A549 (cell line): ENCODE measurements around the gene GSE1. TPM values are rescaled to one million over a fixed set of nuclear protein-coding genes. Genes with fewer than 3 reads are reported as not detected.

Source experiments
- ATAC-seq, 2 experiments: fragments of 200-7000 bp in 1 of 2; fragments of >200 bp in 1 of 2; cut with Nextera tagmentation in 1 of 2; cut with Tn5 transposase in 1 of 2; 3 replicates each; pipeline versions ENCODE4 v1.8.0 to v1.9.1; 2018 to 2020; ENCODE audit warnings: mild to moderate bottlenecking in 1 of 2, moderate library complexity in 1 of 2
- CTCF ChIA-PET: fragments of 300-600 bp; sonication (Branson Sonifier 250); formaldehyde crosslinking; extraction: SDS; loops from one replicate; lab custom pipeline; 2021; ENCODE audit warnings: antibody characterized with exemption, inconsistent platforms; lab: Yijun Ruan, JAX
- POLR2A ChIA-PET: fragments of 350-600 bp; formaldehyde crosslinking; extraction: SDS; loops from one replicate; lab custom pipeline; 2021; ENCODE audit warnings: antibody characterized with exemption, inconsistent platforms; lab: Yijun Ruan, JAX
- DNase-seq, 2 experiments: peaks; one replicate each; pipeline versions ENCODE4 v3.0.0 to v3.0.0-alpha.2; 2011 to 2016; ENCODE audit warnings: low read depth in 1 of 2, low spot score in 1 of 2
- FAIRE-seq: peaks from 2 replicates; lab custom pipeline; 2011; peaks lifted over from hg19 to GRCh38; lab: Jason Lieb, UNC
- H3K27ac ChIP-seq, 2 experiments: fragments of >200 bp; sonication (Bioruptor Twin); formaldehyde crosslinking; 3 replicates each; pipeline ENCODE4 v1.5.1; 2016 to 2017
- H3K4me1 ChIP-seq: fragments of >200 bp; sonication (Bioruptor Twin); formaldehyde crosslinking; 3 replicates; pipeline ENCODE4 v1.6.1; 2016
- H3K4me2 ChIP-seq: fragments of >200 bp; sonication (Bioruptor Twin); formaldehyde crosslinking; 3 replicates; pipeline ENCODE4 v1.6.1; 2016
- H3K4me3 ChIP-seq: fragments of >200 bp; sonication (Bioruptor Twin); formaldehyde crosslinking; 3 replicates; pipeline ENCODE4 v1.5.1; 2016
- H3K9me3 ChIP-seq: fragments of >200 bp; sonication (Bioruptor Twin); formaldehyde crosslinking; 3 replicates; pipeline ENCODE4 v1.6.1; 2016
- CEBPB ChIP-seq, 2 experiments: fragments of >200 bp in 1 of 2; sonication (Bioruptor Twin) in 1 of 2; formaldehyde crosslinking in 1 of 2; IDR thresholded peaks; 2 replicates each; pipeline ENCODE4 v1.6.1; 2012 to 2016
- CTCF ChIP-seq: fragments of >200 bp; sonication (Bioruptor Twin); formaldehyde crosslinking; IDR thresholded peaks from 3 replicates; pipeline ENCODE4 v1.5.1; 2016
- ESRRA ChIP-seq: fragments of 150-350 bp; IDR thresholded peaks from 2 replicates; pipeline ENCODE4 v1.6.1; 2014; ENCODE audit warnings: mild to moderate bottlenecking, low read length, borderline replicate concordance
- FOSB ChIP-seq: fragments of 250-450 bp; sonication (Bioruptor Pico); IDR thresholded peaks from 2 replicates; pipeline ENCODE4 v1.5.0; 2020; ENCODE audit warnings: mild to moderate bottlenecking, moderate library complexity
- FOXS1 ChIP-seq: fragments of 250-450 bp; sonication (Bioruptor Pico); IDR thresholded peaks from 2 replicates; pipeline ENCODE4 v1.5.0; 2020; ENCODE audit warnings: mild to moderate bottlenecking, moderate library complexity
- GATA3 ChIP-seq: IDR thresholded peaks from 2 replicates; pipeline ENCODE4 v1.6.1; 2012; ENCODE audit warnings: borderline replicate concordance
- HES2 ChIP-seq: fragments of >200 bp; sonication (Bioruptor Twin); formaldehyde crosslinking; IDR thresholded peaks from 2 replicates; pipeline ENCODE4 v1.6.1; 2016
- HOXA7 ChIP-seq: fragments of 250-450 bp; sonication (Bioruptor Pico); IDR thresholded peaks from 2 replicates; pipeline ENCODE4 v1.5.0; 2020; ENCODE audit warnings: mild to moderate bottlenecking, moderate library complexity
- HOXB5 ChIP-seq: fragments of 250-450 bp; sonication (Bioruptor Pico); IDR thresholded peaks from 2 replicates; pipeline ENCODE4 v1.5.0; 2020; ENCODE audit warnings: mild to moderate bottlenecking, moderate library complexity
- KDM5A ChIP-seq: fragments of 200-600 bp; sonication (generic); IDR thresholded peaks from 2 replicates; pipeline ENCODE4 v1.6.1; 2016; ENCODE audit warnings: antibody characterized with exemption, mild to moderate bottlenecking
- NPAS2 ChIP-seq: fragments of 250-450 bp; sonication (Bioruptor Pico); IDR thresholded peaks from 2 replicates; pipeline ENCODE4 v1.8.0; 2022; ENCODE audit warnings: mild to moderate bottlenecking, moderate library complexity, borderline replicate concordance
- POLR2A ChIP-seq: IDR thresholded peaks from 2 replicates; pipeline ENCODE4 v1.6.1; 2012; ENCODE audit warnings: mild to moderate bottlenecking, low read length
- RAD21 ChIP-seq, 2 experiments: fragments of >200 bp in 1 of 2; sonication (Bioruptor Twin) in 1 of 2; formaldehyde crosslinking in 1 of 2; IDR thresholded peaks in 1 of 2; conservative IDR thresholded peaks in 1 of 2; 2 replicates in 1 of 2; 3 replicates in 1 of 2; pipeline ENCODE4 v1.6.1; 2012 to 2018; ENCODE audit warnings: inconsistent platforms in 1 of 2
- SMC3 ChIP-seq: fragments of >200 bp; sonication (Bioruptor Twin); formaldehyde crosslinking; IDR thresholded peaks from 3 replicates; pipeline ENCODE4 v1.6.1; 2018; ENCODE audit warnings: inconsistent platforms
- ZFP36 ChIP-seq: fragments of 450-650 bp; IDR thresholded peaks from 2 replicates; pipeline ENCODE4 v1.6.1; 2014; ENCODE audit warnings: borderline replicate concordance; ENCODE audit not compliant: partially characterized antibody
- WGBS: methylation state at CpG from one replicate; pipeline ENCODE4 v1.1.6; 2017; ENCODE audit errors: missing lambda C conversion rate; 5-methylcytosine and 5-hydroxymethylcytosine counted together
- polyA plus RNA-seq, 4 experiments: library from polyadenylated mRNA; depleted of rRNA in 3 of 4; stranded (reverse); fragments of >200 nt; fragmentation: RNase III in 1 of 4; extraction: RNeasy Plus Mini Kit Qiagen cat#74134 plus additional on column Dnase treatment in 1 of 4; gene quantifications; 2 replicates in 3 of 4; 3 replicates in 1 of 4; pipeline ENCODE4 v1.2.3, GENCODE V29; 2011 to 2017
- TF ChIP-seq, protein P1 (sequence below): IDR thresholded peaks from 2 replicates; pipeline ENCODE4 v1.6.1; 2012; ENCODE audit warnings: low read depth, borderline replicate concordance

The GSE1 gene
- polyA plus RNA-seq, 2 of the 4 experiments (the other 2 are of a cell fraction): 20.7 to 24.3 TPM

DNA sequence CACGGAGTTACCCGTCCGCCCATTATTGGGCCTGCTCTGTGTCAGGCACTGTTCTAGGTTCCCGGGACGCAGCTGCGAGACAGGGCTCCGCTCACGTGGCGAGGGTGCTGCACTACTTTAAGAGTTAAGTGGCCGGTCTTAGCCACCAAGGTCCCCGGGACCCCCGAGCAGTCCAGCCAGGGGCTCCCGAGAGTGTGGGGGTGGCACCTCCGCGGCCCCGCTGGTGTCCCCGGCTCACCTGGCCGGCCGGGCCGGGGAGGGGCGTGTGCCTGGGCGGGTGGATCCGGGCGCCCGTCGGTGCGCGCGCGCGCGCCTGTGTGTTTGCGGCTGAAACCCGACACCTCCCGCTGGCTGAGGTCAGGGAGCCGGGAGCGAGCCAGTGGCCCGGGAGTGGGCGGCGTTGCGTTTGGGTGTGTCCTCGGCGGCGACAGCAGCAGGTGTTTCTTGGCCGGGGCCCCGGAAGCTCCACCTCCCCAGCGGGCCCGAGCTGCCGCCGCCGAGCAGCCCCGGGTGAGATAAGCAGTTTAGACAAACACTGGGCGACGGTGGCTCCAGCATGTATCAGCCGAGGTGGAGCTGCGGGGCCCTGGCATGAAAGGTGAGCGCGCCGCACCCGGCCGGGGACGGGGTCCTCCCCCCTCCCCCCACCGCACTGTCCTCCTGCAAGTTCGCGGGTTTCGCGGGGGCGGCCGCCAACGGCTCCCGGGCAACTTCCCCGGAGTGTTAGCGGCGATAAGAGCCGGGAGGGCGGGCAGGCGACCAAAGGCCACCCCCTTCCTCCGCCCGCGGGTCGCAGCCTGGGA is at the start of gene GSE1 (continued):
- TF ChIP-seq FOSB (CRISPR knock-in tag) (no peak; the same call in none of the 2 replicates), RAD21 (conservative IDR thresholded peaks at IDR 0.05 in 1 of 2, IDR thresholded peaks at IDR 0.05 in 1 of 2) (no peak), CEBPB (IDR thresholded peaks at IDR 0.05) (no peak), FOXS1 (no peak), HOXA7 (CRISPR knock-in tag) (peak; percentile 91; the same call in 1 of the 2 replicates), HES2 (no peak), HOXB5 (CRISPR knock-in tag) (0 out of 2 replicates have a peak, but pooled peaks have one; percentile 36), GATA3 (0 out of 2 replicates have a peak, but pooled peaks have one; percentile 16), ESRRA (no peak)
- TF ChIP-seq, all 56 proteins: peak for 13

GRCh38 chr16:85563515-85564276 is 49.4 kb upstream of the GSE1 start:
- FAIRE-seq (no peak), ATAC-seq (peak; percentile 60 to 81; a peak in 4 of 6 replicates), DNase-seq (peak in 1 of 2 experiments; percentile 51)
- TF ChIP-seq RAD21 (conservative IDR thresholded peaks at IDR 0.05 in 1 of 2, IDR thresholded peaks at IDR 0.05 in 1 of 2) (peak; percentile 46 to 57; a peak in 3 of 5 replicates), ZFP36 (peak; percentile 98), HOXB5 (CRISPR knock-in tag) (no peak), KDM5A (no peak), NPAS2 (CRISPR knock-in tag) (no peak), CTCF (0 out of 3 replicates have a peak, but pooled peaks have one; percentile 11)
- TF ChIP-seq, protein P1, sequence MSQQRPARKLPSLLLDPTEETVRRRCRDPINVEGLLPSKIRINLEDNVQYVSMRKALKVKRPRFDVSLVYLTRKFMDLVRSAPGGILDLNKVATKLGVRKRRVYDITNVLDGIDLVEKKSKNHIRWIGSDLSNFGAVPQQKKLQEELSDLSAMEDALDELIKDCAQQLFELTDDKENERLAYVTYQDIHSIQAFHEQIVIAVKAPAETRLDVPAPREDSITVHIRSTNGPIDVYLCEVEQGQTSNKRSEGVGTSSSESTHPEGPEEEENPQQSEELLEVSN: no peak
- ChIA-PET CTCF (interaction anchor here (0.6 to 7.1 kb wide), 45 partner anchors 10 to 197 kb away, joined by 3 to 55 read pairs (median 5); partner anchors contain the start of gene GSE1), POLR2A (interaction anchor here (0.7 to 1.2 kb wide), 4 partner anchors 9 to 50 kb away, joined by 3 to 6 read pairs (median 3); partner anchors contain the start of gene GSE1)
- peak overlapping the region; percentile 14 to 73; a peak in 4 of 6 replicates for H3K27ac ChIP-seq
- no peak overlapping the region for H3K4me3 ChIP-seq
- peak overlapping the region; percentile 45; the same call in 2 of the 3 replicates for H3K4me2 ChIP-seq
- no peaks in the 10 kb centered on the region for H3K9me3 ChIP-seq
- peaks cover 20% of the 10 kb centered on the region for H3K4me1 ChIP-seq
- WGBS: 78% methylated on average over 6 of the region's 19 CpGs

GRCh38 chr16:85564277-85565051 is 48.7 kb upstream of the GSE1 start:
- ChIA-PET POLR2A (interaction anchor here (1.2 kb wide), 1 partner anchor 50 kb away, joined by 3 read pairs; no protein-coding TSS in a partner anchor), CTCF (interaction anchor here (0.6 to 7.1 kb wide), 38 partner anchors 9 to 198 kb away, joined by 3 to 55 read pairs (median 6); partner anchors contain the start of gene GSE1)
- 77% methylated on average over 16 of the region's 16 CpGs for WGBS
- peak in 1 of 2 experiments; percentile 38 for DNase-seq
- TF ChIP-seq SMC3 (0 out of 3 replicates have a peak, but pooled peaks have one; percentile 15), POLR2A (no peak), CTCF (peak; percentile 58), RAD21 (conservative IDR thresholded peaks at IDR 0.05 in 1 of 2, IDR thresholded peaks at IDR 0.05 in 1 of 2) (0 out of 5 replicates have a peak, but pooled peaks of 1 of the 2 experiments have one; percentile 22)
- Histone ChIP-seq H3K4me1 (peaks cover 17% of the 10 kb centered on the region), H3K9me3 (no peaks in the 10 kb centered on the region), H3K4me2 (no peak overlapping the region), H3K4me3 (no peak overlapping the region), H3K27ac (peak overlapping the region in 1 of 2 experiments; percentile 25; a peak in 1 of 6 replicates)
- no peak for FAIRE-seq
- peak; percentile 41 to 55; a peak in 5 of 6 replicates for ATAC-seq
